GM18870 (cell line): ENCODE measurements around the gene CHD9.

Source experiments
- ATAC-seq: cut with Tn5 transposase; IDR thresholded peaks from one replicate; pipeline ENCODE4 v1.9.1; 2021; ENCODE audit warnings: moderate library complexity; ENCODE audit not compliant: unreplicated experiment

The CHD9 gene

GRCh38 chr16:53123747-53124146, 69.0 kb downstream of the CHD9 start:
- no peak for ATAC-seq

GRCh38 chr16:53126390-53126789, 71.6 kb downstream of the CHD9 start:
- ATAC-seq: no peak

GRCh38 chr16:53129281-53130158, 74.7 kb downstream of the CHD9 start:
- no peak for ATAC-seq

- ATAC-seq: peak; percentile 66
These were observed 75.6 kb downstream of the CHD9 start for GRCh38 chr16:53130159-53131049.

GRCh38 chr16:53131050-53131362, 76.2 kb downstream of the CHD9 start:
- ATAC-seq: no peak

GRCh38 chr16:53131363-53132071, 76.7 kb downstream of the CHD9 start:
- no peak for ATAC-seq

GRCh38 chr16:53132406-53132805, 77.6 kb downstream of the CHD9 start:
- ATAC-seq: no peak

GRCh38 chr16:53135329-53135728, 80.5 kb downstream of the CHD9 start:
- ATAC-seq: no peak

GRCh38 chr16:53142823-53143568, 88.2 kb downstream of the CHD9 start:
- ATAC-seq: no peak

- ATAC-seq: no peak
These were observed 92.8 kb downstream of the CHD9 start for GRCh38 chr16:53147500-53148065.

- no peak for ATAC-seq
These were observed 96.0 kb downstream of the CHD9 start for GRCh38 chr16:53150769-53151168.

- ATAC-seq: no peak
These were observed 97.5 kb downstream of the CHD9 start for GRCh38 chr16:53152329-53152728.

- ATAC-seq: no peak
These were observed 98.3 kb downstream of the CHD9 start for GRCh38 chr16:53153130-53153529.

- no peak for ATAC-seq
These were observed 99.7 kb downstream of the CHD9 start for GRCh38 chr16:53154513-53154912.

GRCh38 chr16:53156516-53156915, 101.7 kb downstream of the CHD9 start:
- no peak for ATAC-seq

- ATAC-seq: no peak
These were observed 105.1 kb downstream of the CHD9 start for GRCh38 chr16:53159781-53160436.

GRCh38 chr16:53166099-53166498, 111.3 kb downstream of the CHD9 start:
- ATAC-seq: no peak

GRCh38 chr16:53168744-53169143, 114.0 kb downstream of the CHD9 start:
- no peak for ATAC-seq

GRCh38 chr16:53172517-53172916, 117.7 kb downstream of the CHD9 start:
- ATAC-seq: no peak

- no peak for ATAC-seq
These were observed 120.3 kb downstream of the CHD9 start for GRCh38 chr16:53175118-53175517.
